G401.6 (cell line): ENCODE measurements around the gene LIN28A.

Source experiments
- FAIRE-seq: peaks from 2 replicates; lab custom pipeline; 2012; peaks lifted over from hg19 to GRCh38; lab: Jason Lieb, UNC

The LIN28A gene

GRCh38 chr1:26438041-26438440 lies 27.4 kb downstream of the LIN28A start:
- no peak for FAIRE-seq

GRCh38 chr1:26440259-26440658 lies 29.6 kb downstream of the LIN28A start:
- FAIRE-seq: no peak

- no peak for FAIRE-seq
Observed at GRCh38 chr1:26449868-26450267, 39.3 kb downstream of the LIN28A start.

- FAIRE-seq: no peak
Observed at GRCh38 chr1:26450908-26451307, 40.3 kb downstream of the LIN28A start.

- FAIRE-seq: no peak
Observed at GRCh38 chr1:26452459-26453183, 42.0 kb downstream of the LIN28A start.

GRCh38 chr1:26459148-26459547 lies 48.5 kb downstream of the LIN28A start:
- FAIRE-seq: no peak

- FAIRE-seq: no peak
Observed at GRCh38 chr1:26459573-26460031, 49.0 kb downstream of the LIN28A start.

GRCh38 chr1:26468911-26469310 lies 58.3 kb downstream of the LIN28A start:
- no peak for FAIRE-seq

- FAIRE-seq: no peak
Observed at GRCh38 chr1:26469558-26469957, 58.9 kb downstream of the LIN28A start.

- FAIRE-seq: no peak
Observed at GRCh38 chr1:26470878-26471497, 60.4 kb downstream of the LIN28A start.

GRCh38 chr1:26471498-26472319 lies 61.1 kb downstream of the LIN28A start:
- no peak for FAIRE-seq

GRCh38 chr1:26472320-26472900 lies 61.8 kb downstream of the LIN28A start, which contains the start of gene HMGN2:
HMGN2 (plus strand) TSS chr1:26472440; CDS start chr1:26472613, 173 bp downstream.
- no peak for FAIRE-seq

GRCh38 chr1:26472901-26473845 lies 62.6 kb downstream of the LIN28A start:
- no peak for FAIRE-seq

- FAIRE-seq: no peak
Observed at GRCh38 chr1:26474818-26475217, 64.2 kb downstream of the LIN28A start.

GRCh38 chr1:26475989-26476388 lies 65.4 kb downstream of the LIN28A start:
- no peak for FAIRE-seq

GRCh38 chr1:26476958-26477357 lies 66.3 kb downstream of the LIN28A start:
- FAIRE-seq: no peak

GRCh38 chr1:26477446-26478152 lies 67.0 kb downstream of the LIN28A start:
- FAIRE-seq: peak; percentile 89

- no peak for FAIRE-seq
Observed at GRCh38 chr1:26478159-26478558, 67.5 kb downstream of the LIN28A start.

GRCh38 chr1:26478988-26479387 lies 68.4 kb downstream of the LIN28A start:
- FAIRE-seq: no peak
